GM12878 (cell line): Measurements from ENCODE around the gene MYO1D. TPM values are rescaled to one million over a fixed set of nuclear protein-coding genes. Genes with fewer than 3 reads are reported as not detected.

Experiments
- ATAC-seq: fragments of 200-7000 bp; cut with Tn5 transposase; 3 replicates; pipeline ENCODE4 v1.9.1; 2020; ENCODE audit warnings: mild to moderate bottlenecking, moderate library complexity
- BruUV-seq: library from RNA; stranded (reverse); fragments of 400-500 nt; replicated peaks from 2 replicates; lab custom pipeline; 2021; lab: Mats Ljungman, UMichigan
- CTCF ChIA-PET: fragments of 300-600 bp; sonication (Branson Sonifier 250); formaldehyde crosslinking; extraction: SDS; loops from one replicate; lab custom pipeline; 2021; ENCODE audit warnings: inconsistent platforms; lab: Yijun Ruan, JAX
- POLR2A ChIA-PET: fragments of 350-600 bp; formaldehyde crosslinking; extraction: SDS; loops from one replicate; lab custom pipeline; 2021; ENCODE audit warnings: inconsistent platforms; lab: Charles Lee
- RAD21 ChIA-PET: fragments of 300-600 bp; sonication (Branson Sonifier 250); formaldehyde crosslinking; loops from one replicate; lab custom pipeline; 2023; ENCODE audit warnings: antibody characterized with exemption; ENCODE audit not compliant: unreplicated experiment; lab: Charles Lee
- SMC1A ChIA-PET: fragments of 300-600 bp; sonication (Branson Sonifier 250); formaldehyde crosslinking; loops from one replicate; lab custom pipeline; 2023; ENCODE audit not compliant: unreplicated experiment, uncharacterized antibody; lab: Charles Lee
- DNase-seq: peaks from one replicate; pipeline ENCODE4 v3.0.0-alpha.2; 2011; ENCODE audit warnings: low read depth, low spot score
- FAIRE-seq: peaks from 3 replicates; lab custom pipeline; 2011; peaks lifted over from hg19 to GRCh38; lab: Jason Lieb, UNC
- H2AFZ ChIP-seq: 2 replicates; pipeline ENCODE4 v1.6.0; 2011; ENCODE audit warnings: low read depth, low read length, control low read depth; ENCODE audit not compliant: control insufficient read depth
- H3K27ac ChIP-seq: 2 replicates; pipeline ENCODE4 v1.5.1; 2011; ENCODE audit warnings: control low read depth; ENCODE audit not compliant: control insufficient read depth, insufficient read depth
- H3K27me3 ChIP-seq, 2 experiments: replicated peaks in 1 of 2; 2 replicates each; pipeline versions ENCODE4 v1.6.0 to v1.6.1; 2011; ENCODE audit warnings: low read length in 1 of 2; ENCODE audit not compliant: control insufficient read depth in 2 of 2, insufficient read depth in 2 of 2
- H3K36me3 ChIP-seq, 2 experiments: 2 replicates each; pipeline ENCODE4 v1.5.1; 2011; ENCODE audit warnings: low read length in 1 of 2; ENCODE audit not compliant: control insufficient read depth in 2 of 2, insufficient read depth in 2 of 2
- H3K4me1 ChIP-seq: 2 replicates; pipeline ENCODE4 v1.6.1; 2011; ENCODE audit warnings: mild to moderate bottlenecking, low read length, moderate library complexity, mixed read lengths; ENCODE audit not compliant: control insufficient read depth, insufficient read depth
- H3K4me2 ChIP-seq: 2 replicates; pipeline ENCODE4 v1.6.0; 2011; ENCODE audit warnings: control low read depth; ENCODE audit not compliant: control insufficient read depth, insufficient read depth
- H3K4me3 ChIP-seq: fragments of 200-600 bp; sonication (generic); 2 replicates; pipeline ENCODE4 v1.5.1; 2016
- H3K79me2 ChIP-seq: 2 replicates; pipeline ENCODE4 v1.6.0; 2011; ENCODE audit warnings: low read length; ENCODE audit not compliant: control insufficient read depth, insufficient read depth
- H3K9ac ChIP-seq: 2 replicates; pipeline ENCODE4 v1.8.0; 2011; ENCODE audit warnings: low read length, control low read depth, mixed read lengths; ENCODE audit not compliant: control insufficient read depth, insufficient read depth
- H3K9me3 ChIP-seq: replicated peaks from 3 replicates; pipeline ENCODE4 v1.5.1; 2011; ENCODE audit warnings: mild to moderate bottlenecking, low read length; ENCODE audit not compliant: control insufficient read depth, insufficient read depth
- H4K20me1 ChIP-seq: 2 replicates; pipeline ENCODE4 v1.6.0; 2011; ENCODE audit not compliant: control insufficient read depth, insufficient read depth
- CHD1 ChIP-seq: IDR thresholded peaks from 2 replicates; pipeline ENCODE4 v1.6.1; 2012; ENCODE audit warnings: low read depth, low read length, improper control_type of control experiment
- EGR1 ChIP-seq, 2 experiments: IDR thresholded peaks; 1 replicate in 1 of 2; 2 replicates in 1 of 2; pipeline ENCODE4 v1.6.1; 2011 to 2012; ENCODE audit warnings: low read depth in 2 of 2, low read length in 2 of 2, borderline replicate concordance in 1 of 2, mild to moderate bottlenecking in 1 of 2, moderate library complexity in 1 of 2
- MYB ChIP-seq: fragments of 150-350 bp; IDR thresholded peaks from 2 replicates; pipeline ENCODE4 v1.6.1; 2014; ENCODE audit warnings: mild to moderate bottlenecking, low read depth, low read length, borderline replicate concordance
- NFXL1 ChIP-seq: fragments of 450-650 bp; IDR thresholded peaks from 2 replicates; pipeline ENCODE4 v1.6.1; 2017; ENCODE audit warnings: antibody characterized with exemption, mild to moderate bottlenecking, borderline replicate concordance
- NR2C1 ChIP-seq: fragments of 450-650 bp; IDR thresholded peaks from 2 replicates; pipeline ENCODE4 v1.6.1; 2017; ENCODE audit warnings: antibody characterized with exemption, mild to moderate bottlenecking, moderate library complexity
- RFX5 ChIP-seq: IDR thresholded peaks from 2 replicates; pipeline ENCODE4 v1.6.1; 2011; ENCODE audit warnings: low read depth, low read length, improper control_type of control experiment
- YY1 ChIP-seq: IDR thresholded peaks from 2 replicates; pipeline ENCODE4 v1.6.1; 2011; ENCODE audit warnings: low read depth, mild to moderate bottlenecking, low read length
- ZNF274 ChIP-seq: IDR thresholded peaks from one replicate; pipeline ENCODE4 v1.8.0; 2011; ENCODE audit not compliant: insufficient read length, insufficient read depth
- WGBS: methylation state at CpG from one replicate; pipeline ENCODE4 v1.1.6; 2016; ENCODE audit warnings: low lambda C conversion rate; ENCODE audit not compliant: insufficient replicate concordance, insufficient coverage; ENCODE audit errors: missing lambda C conversion rate; 5-methylcytosine and 5-hydroxymethylcytosine counted together
- in situ Hi-C: fragments of 300-500 bp; cut with MboI; formaldehyde crosslinking; loops from 9 replicates; pipeline ENCODE4 v1.14.3; 2018; ENCODE audit warnings: mixed read lengths
- intact Hi-C: fragments of 100-400 bp; cut with micrococcal nuclease; formaldehyde crosslinking; loops from one replicate; pipeline ENCODE4 v1.14.2; 2022; ENCODE audit not compliant: unreplicated experiment
- polyA plus RNA-seq, 11 experiments: library from polyadenylated mRNA; depleted of rRNA in 4 of 11; unstranded in 6 of 11; stranded (reverse) in 5 of 11; fragments of >200 nt; fragmentation: Nextera tagmentation in 4 of 11; fragmentation: Illumina TruSeq in 1 of 11; extraction: Ambion mirVana in 4 of 11; extraction: Trizol in 1 of 11; gene quantifications; 1 replicate in 1 of 11; 2 replicates in 10 of 11; pipeline versions ENCODE4 v1.2.1 to v1.2.3, GENCODE V29; 2011 to 2016; ENCODE audit warnings: inconsistent platforms in 2 of 11, missing spikeins in 2 of 11, low read depth in 1 of 11
- total RNA-seq, 4 experiments: library from RNA; depleted of rRNA in 3 of 4; stranded (reverse); fragments of >200 nt in 3 of 4; fragmentation: Illumina TruSeq in 1 of 4; extraction: Trizol in 1 of 4; gene quantifications; 2 replicates each; pipeline versions ENCODE4 v1.2.1 to v1.2.3, GENCODE V29; 2013 to 2021

Gene MYO1D
- total and polyA plus RNA-seq, 10 of the 15 experiments (the other 5 are each of a cell fraction or from before 2014, with no cell fraction given): 1.8 to 37.7 (median 25.4) TPM

DNA sequence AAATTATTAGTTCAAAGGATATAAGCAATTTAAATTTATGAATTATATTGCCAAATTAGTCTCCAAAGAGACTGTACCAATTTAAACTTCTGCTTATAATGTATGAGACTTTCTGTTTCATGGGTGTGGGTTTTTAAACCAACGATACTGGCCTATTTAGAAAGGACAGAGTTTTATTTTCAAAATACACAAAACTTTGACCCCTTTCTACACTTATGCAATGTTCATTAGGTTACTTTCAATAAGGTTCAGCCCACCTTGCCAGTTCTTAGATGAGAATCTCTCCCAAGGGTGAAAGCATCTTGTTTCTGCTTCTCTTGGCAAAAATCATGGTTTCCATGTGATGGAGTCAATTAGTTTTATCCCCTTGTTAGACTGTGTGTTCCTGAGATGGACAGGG is 84.7 kb downstream of the MYO1D start (continued):
- TF ChIP-seq EGR1 (IDR thresholded peaks at IDR 0.05; ENCODE audit: borderline replicate concordance in 1 of 2, low read depth in 2 of 2, low read length in 2 of 2) (no peak), NFXL1 (no peak), NR2C1 (no peak), CHD1 (no peak)

DNA sequence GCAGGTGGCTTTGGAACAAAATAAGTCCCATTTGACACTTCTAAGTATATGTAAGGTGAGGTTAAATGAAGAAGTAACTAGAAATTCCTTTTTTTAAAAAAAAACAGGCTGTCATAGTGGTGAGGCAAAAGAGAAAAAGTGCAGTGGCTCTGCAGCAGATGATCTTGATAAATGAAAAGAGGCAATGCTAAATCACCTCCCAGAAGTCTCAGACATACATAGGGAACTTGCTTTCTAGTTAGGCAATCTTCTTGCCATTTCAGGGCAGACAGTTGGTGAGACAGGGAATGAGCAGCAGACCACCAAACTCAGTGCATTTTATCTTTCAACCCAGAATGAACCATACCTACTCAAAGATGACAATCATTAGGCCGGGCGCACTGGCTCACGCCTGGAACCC is 90.8 kb downstream of the MYO1D start:
- Histone ChIP-seq H3K4me2 (no peak overlapping the region), H3K27me3 (no peaks in the 10 kb centered on the region), H3K79me2 (no peaks in the 10 kb centered on the region), H3K27ac (no peak overlapping the region), H4K20me1 (no peaks in the 10 kb centered on the region), H3K9ac (no peak overlapping the region), H3K4me3 (no peak overlapping the region), H3K9me3 (no peaks in the 10 kb centered on the region), H2AFZ (no peak overlapping the region), H3K36me3 (no peaks in the 10 kb centered on the region), H3K4me1 (peaks cover 3% of the 10 kb centered on the region)
- POLR2A ChIA-PET: interaction anchor here (0.7 to 1.4 kb wide), 2 partner anchors 90 to 93 kb away, joined by 3 read pairs; partner anchors contain the start of gene MYO1D
- intact Hi-C loops: no loop called here
- no peak for FAIRE-seq
- 100% methylated on average over 3 of the region's 3 CpGs for WGBS
- CTCF ChIA-PET: interaction anchor here (1.0 to 4.1 kb wide), 6 partner anchors 31 to 150 kb away, joined by 3 to 30 read pairs (median 4); partner anchors contain the start of gene MYO1D
- SMC1A ChIA-PET: interaction anchor here (0.7 to 2.2 kb wide), 5 partner anchors 88 to 150 kb away, joined by 3 to 8 read pairs (median 4); partner anchors contain the start of gene MYO1D
- DNase-seq: no peak
- ATAC-seq: no peak
- TF ChIP-seq RFX5 (no peak), YY1 (no peak), MYB (no peak), ZNF274 (no peak)
- in situ Hi-C loops: loop anchor here (10.0 kb wide), 1 partner anchor 129 kb away; no protein-coding TSS in a partner anchor
- RAD21 ChIA-PET: interaction anchor here (1.0 to 3.1 kb wide), 4 partner anchors 8 to 92 kb away, joined by 3 to 13 read pairs (median 4); partner anchors contain the start of gene MYO1D
- BruUV-seq: no TSS peak
